ENCODE measurements around the gene PGAP2. TPM values are rescaled to one million over a fixed set of nuclear protein-coding genes. Genes with fewer than 3 reads are reported as not detected.
A peak's percentile ranks its signal among the peaks of the same experiment; 100 is the strongest.
"Not testable (repeated sequence)": the region's sequence is repeated elsewhere in the genome, so short reads cannot be mapped to it uniquely, and the experiment has no call there.

Gene PGAP2
- 11.9 and 15.1 TPM in 2 replicates for total RNA-seq (2014; rRNA removed; shearing (Covaris generic))

GRCh38 chr11:3807909-3808860 lies at the start of gene PGAP2:
Gene PGAP2 (plus strand): TSS chr11:3808560. CDS start chr11:3811260, 2,700 bp downstream.
- in situ Hi-C loops (cut with HindIII; ENCODE audit: low sequenced_read_pairs) = no loop called here
- DNase-seq (ENCODE audit: low spot score) = peak; percentile 66

DNA sequence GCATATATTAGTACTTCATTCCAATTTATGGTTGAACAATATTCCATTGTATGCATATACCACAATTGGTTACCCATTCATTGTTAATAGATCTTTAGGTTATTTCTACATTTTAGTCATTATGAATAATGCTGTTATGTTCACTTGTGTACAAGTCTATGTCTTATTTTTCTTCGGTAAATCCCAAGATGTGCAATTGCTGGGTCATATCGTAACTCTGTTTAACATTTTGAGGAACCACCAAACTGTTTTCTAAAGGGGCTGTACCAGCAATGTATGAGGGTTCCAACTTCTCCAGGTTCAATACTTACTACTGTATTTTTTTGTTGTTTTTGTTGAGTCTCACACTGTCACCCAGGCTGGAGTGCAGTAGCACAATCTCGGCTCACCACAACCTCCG lies 44.1 kb upstream of the PGAP2 start:
- DNase-seq (ENCODE audit: low spot score) = no peak
- in situ Hi-C loops (cut with HindIII; ENCODE audit: low sequenced_read_pairs) = loop anchor here (5.0 to 10.0 kb wide), 2 partner anchors 33 to 49 kb away; partner anchors contain the start of gene NUP98

- DNase-seq (ENCODE audit: low spot score) = not testable (repeated sequence)
- in situ Hi-C loops (cut with HindIII; ENCODE audit: low sequenced_read_pairs) = loop anchor here (10.0 kb wide), 1 partner anchor 52 kb away; no protein-coding TSS in a partner anchor
Measured at GRCh38 chr11:3766836-3767235, 41.5 kb upstream of the PGAP2 start.

- no peak for DNase-seq (ENCODE audit: low spot score)
- in situ Hi-C loops (cut with HindIII; ENCODE audit: low sequenced_read_pairs) = loop anchor here (10.0 kb wide), 1 partner anchor 53 kb away; no protein-coding TSS in a partner anchor
Measured at GRCh38 chr11:3767536-3767935, 40.8 kb upstream of the PGAP2 start.

GRCh38 chr11:3773180-3773579 lies 35.2 kb upstream of the PGAP2 start:
- in situ Hi-C loops (cut with HindIII; ENCODE audit: low sequenced_read_pairs) = no loop called here
- no peak for DNase-seq (ENCODE audit: low spot score)

DNA sequence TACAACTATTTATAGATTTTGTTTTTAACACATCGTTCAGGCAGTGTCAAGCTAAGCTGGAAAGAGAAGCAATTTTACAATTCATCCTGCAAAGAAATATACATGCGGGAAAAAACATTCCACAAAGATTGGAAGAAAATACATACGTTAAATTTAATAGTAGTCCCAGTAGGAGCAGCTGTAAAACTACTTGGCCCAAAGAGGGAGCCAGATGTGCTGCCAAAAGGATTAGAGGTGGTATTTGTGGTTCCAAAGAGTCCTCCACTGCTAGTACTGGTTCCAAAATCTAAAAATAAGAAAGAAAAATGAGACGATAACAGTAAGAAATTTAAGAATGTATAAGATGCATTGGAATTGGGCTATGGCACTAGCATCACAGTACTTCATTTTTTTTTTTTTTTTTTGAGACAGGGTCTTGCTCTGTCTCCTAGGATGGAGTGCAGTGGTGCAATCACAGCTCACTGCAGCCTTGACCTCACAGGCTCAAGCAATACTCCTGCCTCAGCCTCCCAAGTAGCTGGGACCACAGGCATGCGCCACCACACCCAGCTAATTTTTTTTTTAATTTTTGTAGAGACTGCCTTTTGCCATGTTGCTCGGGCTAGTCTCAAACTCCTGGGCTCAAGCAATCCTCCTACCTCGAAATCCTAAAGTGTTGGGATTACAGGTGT lies 32.5 kb upstream of the PGAP2 start:
- DNase-seq (ENCODE audit: low spot score) = no peak
- in situ Hi-C loops (cut with HindIII; ENCODE audit: low sequenced_read_pairs) = no loop called here

GRCh38 chr11:3781423-3781822 lies 26.9 kb upstream of the PGAP2 start:
- DNase-seq (ENCODE audit: low spot score) = no peak

DNA sequence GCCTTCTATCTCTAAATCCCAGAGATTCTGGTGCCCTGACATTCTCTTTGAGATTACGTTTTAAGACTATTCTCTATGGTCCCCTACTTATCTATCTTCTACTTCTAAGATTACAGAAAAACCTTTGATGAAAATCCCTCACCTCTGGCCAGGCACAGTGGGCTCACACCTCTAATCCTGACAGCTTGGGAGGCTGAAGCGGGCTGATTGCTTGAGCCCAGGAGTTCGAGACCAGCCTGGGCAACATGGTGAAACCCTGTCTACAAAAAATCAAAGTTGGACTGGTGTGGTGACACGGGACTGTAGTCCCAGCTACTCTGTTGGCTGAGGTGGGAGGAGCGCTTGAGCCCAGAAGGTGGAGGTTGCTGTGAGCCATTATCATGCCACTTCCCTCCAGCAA lies 25.4 kb upstream of the PGAP2 start:
- in situ Hi-C loops (cut with HindIII; ENCODE audit: low sequenced_read_pairs) = no loop called here

More at GRCh38 chr11:3781423-3781822, 26.9 kb upstream of the PGAP2 start:
- in situ Hi-C loops (cut with HindIII; ENCODE audit: low sequenced_read_pairs) = no loop called here

DNA sequence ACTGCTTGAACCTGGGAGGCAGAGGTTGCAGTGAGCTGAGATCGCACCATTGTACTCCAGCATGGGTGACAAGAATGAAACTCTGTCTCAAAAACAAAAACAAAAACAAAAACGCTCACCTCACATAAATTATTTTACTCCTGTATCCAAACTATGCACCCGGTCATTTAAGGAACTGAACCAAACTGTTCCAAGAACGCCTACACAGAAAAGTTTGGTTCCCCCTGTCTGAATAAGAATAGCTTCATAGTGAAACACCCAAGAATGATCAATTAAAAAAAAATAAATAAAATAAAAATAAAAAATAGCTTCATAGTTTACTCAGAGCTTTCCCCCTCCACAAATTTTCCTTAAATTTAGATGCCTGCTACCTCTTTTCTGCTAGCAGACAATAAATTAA lies 24.7 kb upstream of the PGAP2 start:
- no peak for DNase-seq (ENCODE audit: low spot score)
- in situ Hi-C loops (cut with HindIII; ENCODE audit: low sequenced_read_pairs) = no loop called here

More for the DNA sequence above, 25.4 kb upstream of the PGAP2 start:
- DNase-seq (ENCODE audit: low spot score) = no peak

GRCh38 chr11:3786781-3787428 lies 21.5 kb upstream of the PGAP2 start:
- DNase-seq (ENCODE audit: low spot score) = no peak
- in situ Hi-C loops (cut with HindIII; ENCODE audit: low sequenced_read_pairs) = no loop called here

GRCh38 chr11:3794387-3794786 lies 14.0 kb upstream of the PGAP2 start:
- DNase-seq (ENCODE audit: low spot score); in situ Hi-C loops (cut with HindIII; ENCODE audit: low sequenced_read_pairs): not testable (repeated sequence)

GRCh38 chr11:3795131-3796001 lies 13.0 kb upstream of the PGAP2 start:
- DNase-seq (ENCODE audit: low spot score) = no peak
- in situ Hi-C loops (cut with HindIII; ENCODE audit: low sequenced_read_pairs) = loop anchor here (5.0 kb wide), 1 partner anchor 33 kb away; no protein-coding TSS in a partner anchor

DNA sequence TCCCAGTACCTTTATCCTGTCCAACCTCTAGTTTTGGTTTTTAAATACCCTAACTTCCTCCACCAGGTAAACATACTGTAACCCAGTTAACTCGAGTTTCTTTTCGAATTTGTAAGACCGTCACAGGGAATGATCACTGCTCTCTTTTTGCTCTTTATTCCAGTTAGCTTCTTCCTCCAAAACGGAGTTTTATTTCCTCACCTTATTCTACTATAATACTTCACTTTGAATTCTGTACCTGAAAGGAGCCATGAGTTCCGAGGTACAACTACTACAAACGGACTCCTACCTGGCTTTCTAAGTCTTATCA lies 12.4 kb upstream of the PGAP2 start:
- DNase-seq (ENCODE audit: low spot score) = no peak
- in situ Hi-C loops (cut with HindIII; ENCODE audit: low sequenced_read_pairs) = loop anchor here (5.0 kb wide), 1 partner anchor 34 kb away; no protein-coding TSS in a partner anchor

GRCh38 chr11:3796346-3796745 lies 12.0 kb upstream of the PGAP2 start:
- DNase-seq (ENCODE audit: low spot score) = no peak
- in situ Hi-C loops (cut with HindIII; ENCODE audit: low sequenced_read_pairs) = loop anchor here (5.0 kb wide), 1 partner anchor 34 kb away; no protein-coding TSS in a partner anchor

- no peak for DNase-seq (ENCODE audit: low spot score)
- in situ Hi-C loops (cut with HindIII; ENCODE audit: low sequenced_read_pairs) = loop anchor here (5.0 kb wide), 1 partner anchor 35 kb away; no protein-coding TSS in a partner anchor
Measured at GRCh38 chr11:3796801-3797328, 11.5 kb upstream of the PGAP2 start.

DNA sequence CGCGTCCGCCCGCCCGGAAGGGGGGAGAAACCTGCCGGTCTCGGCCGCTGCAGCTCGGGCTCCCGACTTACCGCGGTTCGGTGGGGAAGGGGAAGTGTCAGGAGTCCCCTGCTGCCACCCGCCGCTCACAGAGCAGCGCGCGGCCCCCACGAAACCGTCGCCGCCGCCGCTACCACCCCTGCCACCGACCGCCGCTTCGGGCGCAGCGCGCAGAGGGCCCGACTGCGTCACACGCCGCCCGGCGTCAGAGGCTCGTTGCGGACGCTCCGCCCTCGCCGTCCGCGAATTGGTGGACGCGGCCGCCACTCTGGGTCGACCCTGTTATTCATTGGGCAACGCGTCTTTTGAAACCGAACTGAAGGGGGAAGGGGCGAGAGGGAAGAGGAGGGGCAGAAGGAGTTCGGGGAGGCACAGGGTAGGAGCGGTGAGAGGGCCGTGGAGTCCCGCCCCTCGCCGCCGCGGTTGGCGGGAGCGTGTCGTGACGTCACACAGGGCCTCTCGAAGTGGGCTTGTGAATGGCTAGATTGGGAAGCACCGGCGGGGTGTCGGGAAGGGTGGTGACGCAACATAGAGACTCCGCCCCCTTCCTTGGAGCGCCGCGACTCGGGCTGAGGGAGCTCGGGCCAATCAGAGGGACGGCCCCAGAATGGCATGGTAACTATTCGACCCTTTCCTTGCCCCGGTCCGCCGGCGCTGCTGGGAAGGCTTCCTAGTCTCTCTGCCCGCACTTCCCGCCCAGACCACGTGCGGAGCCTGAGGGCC lies 10.8 kb upstream of the PGAP2 start, which contains the start of gene NUP98:
Gene NUP98, minus strand, starts transcription at position 226 of the 762 bp plus-strand sequence. CDS start 15,437 bp downstream, outside the sequence.
- DNase-seq (ENCODE audit: low spot score) = peak; percentile 100
- in situ Hi-C loops (cut with HindIII; ENCODE audit: low sequenced_read_pairs) = loop anchor here (5.0 kb wide), 1 partner anchor 35 kb away; no protein-coding TSS in a partner anchor

DNA sequence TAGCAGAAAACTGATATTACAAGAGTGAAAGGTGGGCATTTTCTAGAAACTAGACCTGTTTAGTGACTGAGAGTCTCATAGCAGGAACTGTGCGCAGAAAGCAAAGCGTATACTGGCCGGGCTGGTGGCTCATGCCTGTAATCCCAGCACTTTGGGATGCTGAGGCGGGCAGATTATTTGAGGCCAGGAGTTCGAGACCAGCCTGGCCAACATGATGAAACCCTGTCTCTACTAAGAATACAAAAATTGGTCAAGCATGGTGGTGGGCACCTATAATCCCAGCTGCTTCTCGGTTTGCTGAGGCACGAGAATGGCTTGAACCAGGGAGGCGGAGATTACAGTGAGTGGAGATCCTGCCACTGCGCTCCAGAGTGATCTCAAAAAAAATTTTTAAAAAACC lies 9.2 kb upstream of the PGAP2 start:
- in situ Hi-C loops (cut with HindIII; ENCODE audit: low sequenced_read_pairs) = loop anchor here (5.0 kb wide), 1 partner anchor 37 kb away; no protein-coding TSS in a partner anchor
- no peak for DNase-seq (ENCODE audit: low spot score)
